Immature natural killer cell (primary cell): ENCODE results near the gene TAS2R40. TPM values are rescaled to one million over a fixed set of nuclear protein-coding genes. Genes with fewer than 3 reads are reported as not detected.

ENCODE experiments used
- DNase-seq, 3 donors: peaks; one replicate each; pipeline ENCODE4 v3.0.0; 2022; ENCODE audit warnings: mixed read lengths in 1 of 3
- H3K27ac Mint-ChIP-seq, 6 donors: one replicate each; pipeline ENCODE4 v1.8.0; 2020; ENCODE audit warnings: mixed read lengths in 6 of 6, mild to moderate bottlenecking in 5 of 6, inconsistent platforms in 4 of 6, moderate library complexity in 3 of 6
- H3K27me3 Mint-ChIP-seq, 3 donors: one replicate each; pipeline ENCODE4 v1.8.0; 2020 to 2021; ENCODE audit warnings: low read depth in 3 of 3, mild to moderate bottlenecking in 3 of 3, mixed read lengths in 3 of 3, moderate library complexity in 3 of 3, inconsistent platforms in 1 of 3
- H3K36me3 Mint-ChIP-seq, 3 donors: one replicate each; pipeline ENCODE4 v1.8.0; 2020; ENCODE audit warnings: mixed read lengths in 3 of 3, inconsistent platforms in 2 of 3, mild to moderate bottlenecking in 2 of 3
- H3K4me1 Mint-ChIP-seq, 2 donors: one replicate each; pipeline ENCODE4 v1.8.0; 2020; ENCODE audit warnings: inconsistent platforms in 2 of 2, mild to moderate bottlenecking in 2 of 2, mixed read lengths in 2 of 2, moderate library complexity in 1 of 2
- H3K4me3 Mint-ChIP-seq, 5 donors: one replicate each; pipeline ENCODE4 v1.8.0; 2020; ENCODE audit warnings: mild to moderate bottlenecking in 5 of 5, mixed read lengths in 5 of 5, inconsistent platforms in 3 of 5, moderate library complexity in 3 of 5
- H3K9me3 Mint-ChIP-seq, 6 donors: one replicate each; pipeline ENCODE4 v1.8.0; 2020; ENCODE audit warnings: mild to moderate bottlenecking in 6 of 6, mixed read lengths in 6 of 6, inconsistent platforms in 4 of 6, moderate library complexity in 3 of 6
- polyA plus RNA-seq, 3 donors: library from polyadenylated mRNA; unstranded; fragments of 300-500 nt; fragmentation: Illumina TruSeq; gene quantifications; one replicate each; pipeline ENCODE4 v1.2.3, GENCODE V29; 2021

TAS2R40 gene
- polyA plus RNA-seq, 3 donors from 2014 or later: not detected

DNA sequence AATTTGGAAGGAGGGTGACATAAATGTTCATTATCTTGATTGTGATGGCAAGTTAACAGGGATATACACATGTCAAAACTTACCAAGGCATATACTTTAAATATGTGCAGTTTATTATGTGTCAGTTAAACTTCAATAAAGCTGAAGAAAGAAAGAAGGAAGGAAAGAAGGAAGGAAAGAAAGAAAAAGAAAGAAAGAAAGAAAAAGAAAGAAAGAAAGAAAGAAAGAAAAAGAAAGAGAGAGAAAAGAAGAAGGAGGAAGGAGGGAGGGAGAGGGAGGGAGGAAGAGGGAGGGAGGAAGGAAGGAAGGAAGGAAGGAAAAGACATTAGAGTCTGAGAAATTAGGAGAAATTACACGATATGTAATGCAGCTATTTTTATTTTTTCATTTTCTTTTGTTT is 25.5 kb downstream of the TAS2R40 start:
- Mint-ChIP-seq H3K27me3 (peaks cover 0 to 3% (median 1%) of the 10 kb centered on the region in 3 donors), H3K27ac (no peak overlapping the region), H3K9me3 (peaks cover 0 to 3% (median under 1%) of the 10 kb centered on the region in 6 donors), H3K4me3 (no peak overlapping the region), H3K36me3 (peaks cover 0 to 3% (median 0%) of the 10 kb centered on the region in 3 donors), H3K4me1 (peaks cover 34 to 36% of the 10 kb centered on the region in 2 donors)
- DNase-seq: no peak

GRCh38 chr7:143248761-143249354 is 27.0 kb downstream of the TAS2R40 start:
- Mint-ChIP-seq H3K27ac (no peak overlapping the region), H3K9me3 (peaks cover 0 to 3% (median under 1%) of the 10 kb centered on the region in 6 donors), H3K27me3 (peaks cover 0 to 3% (median 3%) of the 10 kb centered on the region in 3 donors), H3K4me3 (peak overlapping the region in 2 of 5 donors; percentile 23 to 48), H3K4me1 (peaks cover 34 to 36% of the 10 kb centered on the region in 2 donors), H3K36me3 (peaks cover 0 to 3% (median 0%) of the 10 kb centered on the region in 3 donors)
- no peak for DNase-seq

DNA sequence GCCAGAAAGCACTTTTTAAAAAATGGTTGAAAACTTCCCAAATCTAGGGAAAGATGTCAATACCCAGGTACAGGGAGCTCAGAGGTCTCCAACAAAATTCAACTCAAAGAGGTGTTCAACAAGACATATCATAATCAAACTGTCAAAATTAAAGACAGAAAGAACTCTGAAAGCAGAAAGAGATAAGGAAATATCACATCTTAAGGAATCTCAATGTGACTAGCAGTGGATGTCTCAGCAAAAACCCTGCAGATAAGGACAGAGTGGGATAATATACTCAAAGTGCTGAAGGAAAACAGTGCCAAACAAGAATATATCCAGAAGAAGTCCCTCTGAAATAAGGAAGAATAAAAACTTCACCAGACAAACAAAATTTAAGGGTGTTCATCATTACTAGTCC is 28.4 kb downstream of the TAS2R40 start:
- no peak overlapping the region for H3K27ac Mint-ChIP-seq
- no peak for DNase-seq
- H3K9me3 Mint-ChIP-seq: peaks cover 0 to 3% (median under 1%) of the 10 kb centered on the region in 6 donors
- peaks cover 0 to 3% (median 3%) of the 10 kb centered on the region in 3 donors for H3K27me3 Mint-ChIP-seq
- H3K4me3 Mint-ChIP-seq: peak overlapping the region in 2 of 5 donors; percentile 55 to 73
- H3K36me3 Mint-ChIP-seq: peaks cover 0 to 3% (median 0%) of the 10 kb centered on the region in 3 donors
- peaks cover 34 to 36% of the 10 kb centered on the region in 2 donors for H3K4me1 Mint-ChIP-seq

GRCh38 chr7:143250822-143251221 is 29.0 kb downstream of the TAS2R40 start:
- H3K4me3 Mint-ChIP-seq: peak overlapping the region; percentile 23 to 73 (median 48)
- peaks cover 0 to 3% (median under 1%) of the 10 kb centered on the region in 6 donors for H3K9me3 Mint-ChIP-seq
- peak overlapping the region in 4 of 6 donors; percentile 0 to 76 (median 34) for H3K27ac Mint-ChIP-seq
- peak in 2 of 3 donors; percentile 9 to 23 for DNase-seq
- peaks cover 0 to 3% (median 0%) of the 10 kb centered on the region in 3 donors for H3K36me3 Mint-ChIP-seq
- H3K27me3 Mint-ChIP-seq: peaks cover 1 to 3% (median 3%) of the 10 kb centered on the region in 3 donors
- H3K4me1 Mint-ChIP-seq: peaks cover 34 to 36% of the 10 kb centered on the region in 2 donors

- peaks cover 0 to 3% (median 1%) of the 10 kb centered on the region in 3 donors for H3K27me3 Mint-ChIP-seq
- H3K4me1 Mint-ChIP-seq: peaks cover 31 to 36% of the 10 kb centered on the region in 2 donors
- peaks cover 0 to 3% (median under 1%) of the 10 kb centered on the region in 6 donors for H3K9me3 Mint-ChIP-seq
- peak overlapping the region in 1 of 6 donors; percentile 38 for H3K27ac Mint-ChIP-seq
- peaks cover 0 to 3% (median 0%) of the 10 kb centered on the region in 3 donors for H3K36me3 Mint-ChIP-seq
- peak overlapping the region in 2 of 5 donors; percentile 3 to 73 for H3K4me3 Mint-ChIP-seq
- no peak for DNase-seq
These were observed 30.2 kb downstream of the TAS2R40 start for GRCh38 chr7:143252006-143252405.

- H3K27me3 Mint-ChIP-seq: peaks cover 0 to 3% (median 1%) of the 10 kb centered on the region in 3 donors
- H3K27ac Mint-ChIP-seq: peak overlapping the region in 1 of 6 donors; percentile 18
- no peak for DNase-seq
- H3K4me3 Mint-ChIP-seq: no peak overlapping the region
- H3K36me3 Mint-ChIP-seq: no peaks in the 10 kb centered on the region
- no peaks in the 10 kb centered on the region for H3K9me3 Mint-ChIP-seq
- H3K4me1 Mint-ChIP-seq: peaks cover 18 to 19% of the 10 kb centered on the region in 2 donors
These were observed 33.7 kb downstream of the TAS2R40 start for GRCh38 chr7:143255564-143255963.

DNA sequence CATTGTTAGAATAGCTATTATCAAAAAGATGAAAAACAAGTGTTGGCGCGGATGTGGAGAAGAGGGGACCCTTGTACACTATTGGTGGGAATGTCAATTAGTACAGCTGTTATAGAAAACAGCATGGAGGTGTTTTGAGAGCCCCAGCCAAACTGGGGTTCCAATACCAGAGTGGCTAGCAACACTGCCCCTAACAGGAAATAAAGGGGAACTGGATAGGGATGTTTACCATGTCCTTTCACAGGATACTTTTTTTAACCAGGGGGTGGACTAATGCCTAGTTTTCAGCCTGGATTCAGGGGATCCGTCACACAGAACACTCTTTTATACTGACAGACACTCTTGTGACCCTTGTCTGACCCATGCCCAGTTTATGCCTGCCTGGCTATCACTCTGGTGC is 34.5 kb downstream of the TAS2R40 start:
- Mint-ChIP-seq H3K9me3 (no peaks in the 10 kb centered on the region), H3K27me3 (peaks cover 0 to 3% (median 1%) of the 10 kb centered on the region in 3 donors), H3K4me1 (peaks cover 10 to 11% of the 10 kb centered on the region in 2 donors), H3K27ac (no peak overlapping the region), H3K36me3 (no peaks in the 10 kb centered on the region), H3K4me3 (no peak overlapping the region)
- no peak for DNase-seq

- no peak overlapping the region for H3K27ac Mint-ChIP-seq
- H3K4me3 Mint-ChIP-seq: no peak overlapping the region
- H3K27me3 Mint-ChIP-seq: peaks cover 0 to 3% (median 1%) of the 10 kb centered on the region in 3 donors
- DNase-seq: no peak
- no peaks in the 10 kb centered on the region for H3K9me3 Mint-ChIP-seq
- peaks cover 5 to 7% of the 10 kb centered on the region in 2 donors for H3K4me1 Mint-ChIP-seq
- H3K36me3 Mint-ChIP-seq: no peaks in the 10 kb centered on the region
These were observed 35.1 kb downstream of the TAS2R40 start for GRCh38 chr7:143256932-143257331.

DNA sequence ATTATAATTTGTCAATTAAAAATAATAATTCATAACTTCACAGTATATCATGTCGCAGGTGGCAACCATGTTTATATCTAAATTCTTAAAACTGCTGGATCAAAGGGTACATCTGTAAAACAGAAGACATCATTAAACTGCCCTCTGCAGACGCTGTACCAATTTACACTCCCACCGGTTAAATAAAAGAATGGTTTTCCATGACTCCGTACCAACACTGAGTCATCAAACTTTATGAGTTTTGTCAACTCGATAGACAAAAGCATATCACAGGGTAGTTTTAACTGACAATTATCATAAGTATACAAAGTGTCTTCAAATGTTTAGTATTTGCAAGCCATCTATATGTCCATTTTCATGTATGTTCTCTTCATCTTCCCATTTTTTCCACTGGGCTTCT is 35.7 kb downstream of the TAS2R40 start:
- H3K27me3 Mint-ChIP-seq: peaks cover 0 to 2% (median 1%) of the 10 kb centered on the region in 3 donors
- H3K9me3 Mint-ChIP-seq: no peaks in the 10 kb centered on the region
- H3K4me3 Mint-ChIP-seq: no peak overlapping the region
- H3K27ac Mint-ChIP-seq: no peak overlapping the region
- no peak for DNase-seq
- H3K4me1 Mint-ChIP-seq: peaks cover 5 to 7% of the 10 kb centered on the region in 2 donors
- H3K36me3 Mint-ChIP-seq: no peaks in the 10 kb centered on the region

DNA sequence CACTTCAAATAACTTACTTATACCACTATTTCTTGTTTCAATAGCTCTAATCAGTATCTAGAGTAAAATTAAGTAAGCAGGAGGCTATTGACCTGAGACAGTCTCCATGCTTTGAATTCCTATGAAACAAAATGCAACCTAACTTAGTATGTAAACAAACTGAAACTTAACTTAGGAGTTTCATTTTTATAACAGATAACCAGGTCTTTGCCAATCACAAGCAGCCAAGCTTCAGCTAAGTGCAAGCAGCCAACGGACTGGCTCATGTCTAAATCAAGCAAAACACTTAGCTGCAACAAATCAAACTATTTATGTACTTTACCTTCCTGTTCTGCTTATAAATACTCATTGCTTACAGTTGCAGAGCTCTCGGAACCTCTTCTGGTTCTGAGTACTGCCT is 37.0 kb downstream of the TAS2R40 start:
- Mint-ChIP-seq H3K36me3 (no peaks in the 10 kb centered on the region), H3K4me3 (no peak overlapping the region), H3K4me1 (peaks cover 13 to 18% of the 10 kb centered on the region in 2 donors), H3K27me3 (peaks cover 0 to 1% (median 0%) of the 10 kb centered on the region in 3 donors), H3K9me3 (no peaks in the 10 kb centered on the region), H3K27ac (peak overlapping the region in 1 of 6 donors; percentile 41)
- no peak for DNase-seq

DNA sequence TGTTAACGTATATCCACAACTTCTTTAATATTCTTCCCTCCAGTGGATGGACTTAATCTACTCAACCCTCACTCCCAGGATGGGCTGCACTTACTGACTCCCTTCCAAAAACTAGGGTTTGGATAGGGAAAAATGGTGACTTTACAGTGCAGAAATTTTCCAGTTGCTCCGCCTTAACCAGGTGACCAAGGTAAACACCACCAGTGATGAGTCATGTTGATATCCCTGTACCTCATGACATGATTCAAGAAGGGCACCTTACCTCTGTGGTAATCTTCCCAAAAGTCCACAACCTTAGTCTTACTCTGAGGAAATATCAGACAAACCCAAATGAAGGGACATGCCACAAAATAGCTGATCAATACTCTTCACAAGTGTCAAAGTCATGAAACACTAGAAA is 37.9 kb downstream of the TAS2R40 start:
- no peaks in the 10 kb centered on the region for H3K36me3 Mint-ChIP-seq
- H3K27me3 Mint-ChIP-seq: peaks cover 0 to 4% (median 1%) of the 10 kb centered on the region in 3 donors
- H3K27ac Mint-ChIP-seq: no peak overlapping the region
- H3K4me1 Mint-ChIP-seq: peaks cover 22 to 27% of the 10 kb centered on the region in 2 donors
- no peak overlapping the region for H3K4me3 Mint-ChIP-seq
- no peaks in the 10 kb centered on the region for H3K9me3 Mint-ChIP-seq
- no peak for DNase-seq

- H3K27me3 Mint-ChIP-seq: peaks cover 0 to 3% (median 1%) of the 10 kb centered on the region in 3 donors
- H3K4me1 Mint-ChIP-seq: peaks cover 30 to 44% of the 10 kb centered on the region in 2 donors
- no peaks in the 10 kb centered on the region for H3K9me3 Mint-ChIP-seq
- peak overlapping the region in 5 of 6 donors; percentile 7 to 85 (median 76) for H3K27ac Mint-ChIP-seq
- peaks cover 0 to 5% (median 2%) of the 10 kb centered on the region in 3 donors for H3K36me3 Mint-ChIP-seq
- no peak for DNase-seq
- H3K4me3 Mint-ChIP-seq: peak overlapping the region; percentile 64 to 96 (median 76)
These were observed 40.1 kb downstream of the TAS2R40 start for GRCh38 chr7:143261901-143262300.

- Mint-ChIP-seq H3K9me3 (no peaks in the 10 kb centered on the region), H3K27ac (peak within 1 kb of the TSS; percentile 82 to 95 (median 88)), H3K4me1 (peaks cover 30 to 44% of the 10 kb centered on the region in 2 donors), H3K36me3 (peaks cover 0 to 10% (median 7%) of the 10 kb centered on the region in 3 donors), H3K27me3 (peaks cover 0 to 3% (median 1%) of the 10 kb centered on the region in 3 donors), H3K4me3 (peak within 1 kb of the TSS; percentile 87 to 97 (median 95))
- peak; percentile 69 to 74 (median 70) for DNase-seq
These were observed 41.7 kb downstream of the TAS2R40 start, which contains the start of gene GSTK1 for GRCh38 chr7:143263266-143264195. Gene GSTK1, plus strand, starts transcription at chr7:143263441. Its CDS starts 73 bp downstream, at chr7:143263514.
